Neuronal stem cell (in vitro differentiated cells): ENCODE results near the gene RAB11FIP5. TPM values are rescaled to one million over a fixed set of nuclear protein-coding genes. Genes with fewer than 3 reads are reported as not detected.
A peak's percentile ranks its signal among the peaks of the same experiment; 100 is the strongest.

Experiments used
- DNase-seq: peaks from one replicate; pipeline ENCODE4 v3.0.0-alpha.2; 2013; ENCODE audit warnings: low spot score
- H2AFZ ChIP-seq: one replicate; pipeline ENCODE4 v1.6.1; 2013; ENCODE audit warnings: mild to moderate bottlenecking, low read length, inconsistent platforms
- H2AK5ac ChIP-seq: 2 replicates; pipeline ENCODE4 v1.6.1; 2013; ENCODE audit warnings: low read depth, mild to moderate bottlenecking, inconsistent platforms, low read length, moderate library complexity, mixed read lengths
- H2BK120ac ChIP-seq: 2 replicates; pipeline ENCODE4 v1.6.1; 2013; ENCODE audit warnings: low read depth, mild to moderate bottlenecking, inconsistent platforms, low read length, moderate library complexity, mixed read lengths
- H2BK12ac ChIP-seq: one replicate; pipeline ENCODE4 v1.6.1; 2013; ENCODE audit warnings: low read length, inconsistent platforms
- H2BK15ac ChIP-seq: 2 replicates; pipeline ENCODE4 v1.6.1; 2013; ENCODE audit warnings: mild to moderate bottlenecking, low read length, inconsistent platforms, mixed read lengths
- H2BK5ac ChIP-seq: one replicate; pipeline ENCODE4 v1.6.1; 2013; ENCODE audit warnings: inconsistent platforms, mild to moderate bottlenecking, low read length, moderate library complexity
- H3K14ac ChIP-seq: one replicate; pipeline ENCODE4 v1.6.1; 2013; ENCODE audit warnings: low read length, inconsistent platforms
- H3K18ac ChIP-seq: 2 replicates; pipeline ENCODE4 v1.6.1; 2013; ENCODE audit warnings: low read length, inconsistent platforms
- H3K23ac ChIP-seq: 2 replicates; pipeline ENCODE4 v1.6.1; 2013; ENCODE audit warnings: low read depth, mild to moderate bottlenecking, mixed read lengths, low read length, inconsistent platforms; ENCODE audit not compliant: poor library complexity
- H3K27ac ChIP-seq: replicated peaks from 3 replicates; pipeline ENCODE4 v1.5.1; 2013; ENCODE audit warnings: low read length, inconsistent platforms
- H3K27me3 ChIP-seq, 3 experiments: 2 replicates each; pipeline ENCODE4 v1.6.1; 2013; ENCODE audit warnings: low read length in 3 of 3, mild to moderate bottlenecking in 2 of 3, inconsistent platforms in 1 of 3, low read depth in 1 of 3, mixed read lengths in 1 of 3, moderate library complexity in 1 of 3; ENCODE audit not compliant: control insufficient read depth in 3 of 3, insufficient read depth in 3 of 3
- H3K36me3 ChIP-seq, 2 donors: replicated peaks in 1 of 2; 2 replicates each; pipeline ENCODE4 v1.6.1; 2013; ENCODE audit warnings: low read length in 2 of 2; ENCODE audit not compliant: control insufficient read depth in 2 of 2, insufficient read depth in 2 of 2
- H3K4ac ChIP-seq: 2 replicates; pipeline ENCODE4 v1.6.1; 2013; ENCODE audit warnings: inconsistent platforms, mild to moderate bottlenecking, low read length, moderate library complexity
- H3K4me1 ChIP-seq, 2 donors: 1 replicate in 1 of 2; 2 replicates in 1 of 2; pipeline ENCODE4 v1.6.1; 2013; ENCODE audit warnings: low read length in 2 of 2, low read depth in 1 of 2; ENCODE audit not compliant: control insufficient read depth in 2 of 2, insufficient read depth in 1 of 2
- H3K4me2 ChIP-seq: one replicate; pipeline ENCODE4 v1.6.1; 2013; ENCODE audit warnings: mild to moderate bottlenecking, low read length, inconsistent platforms; ENCODE audit not compliant: insufficient read depth, poor library complexity, severe bottlenecking
- H3K4me3 ChIP-seq, 2 donors: 2 replicates each; pipeline ENCODE4 v1.5.1; 2013; ENCODE audit warnings: low read length in 2 of 2, mild to moderate bottlenecking in 2 of 2, inconsistent platforms in 1 of 2, moderate library complexity in 1 of 2
- H3K79me1 ChIP-seq: one replicate; pipeline ENCODE4 v1.6.1; 2013; ENCODE audit warnings: low read depth, mild to moderate bottlenecking, inconsistent platforms, low read length, moderate library complexity
- H3K9ac ChIP-seq: one replicate; pipeline ENCODE4 v1.6.1; 2013; ENCODE audit warnings: mild to moderate bottlenecking, low read depth, low read length, inconsistent platforms; ENCODE audit not compliant: poor library complexity
- H3K9me3 ChIP-seq, 2 donors: replicated peaks in 1 of 2; 2 replicates each; pipeline versions ENCODE3 to v1.6.1; 2013; ENCODE audit warnings: low read length in 2 of 2, mild to moderate bottlenecking in 2 of 2, inconsistent platforms in 1 of 2, low read depth in 1 of 2, mixed read lengths in 1 of 2, moderate library complexity in 1 of 2; ENCODE audit not compliant: control insufficient read depth in 2 of 2, insufficient read depth in 1 of 2
- H4K8ac ChIP-seq: one replicate; pipeline ENCODE4 v1.6.1; 2013; ENCODE audit warnings: low read depth, mild to moderate bottlenecking, inconsistent platforms, low read length, moderate library complexity
- H4K91ac ChIP-seq: one replicate; pipeline ENCODE4 v1.6.1; 2013; ENCODE audit warnings: low read length, low read depth, mild to moderate bottlenecking, inconsistent platforms; ENCODE audit not compliant: poor library complexity
- WGBS, 2 donors: extraction: QIAGEN DNeasy Blood & Tissue Kit; methylation state at CpG; one replicate each; pipeline ENCODE4 v1.1.7; 2013; ENCODE audit warnings: missing lambda C conversion rate in 2 of 2, mixed read lengths in 1 of 2; ENCODE audit not compliant: insufficient read length in 2 of 2, insufficient replicate concordance in 1 of 2; ENCODE audit errors: extremely low coverage in 2 of 2; 5-methylcytosine and 5-hydroxymethylcytosine counted together
- polyA plus RNA-seq, 2 experiments: library from polyadenylated mRNA; stranded (reverse); fragments of 200-250 nt; gene quantifications; one replicate each; pipeline ENCODE4 v1.2.3, GENCODE V29; 2013

RAB11FIP5 gene, protein sequence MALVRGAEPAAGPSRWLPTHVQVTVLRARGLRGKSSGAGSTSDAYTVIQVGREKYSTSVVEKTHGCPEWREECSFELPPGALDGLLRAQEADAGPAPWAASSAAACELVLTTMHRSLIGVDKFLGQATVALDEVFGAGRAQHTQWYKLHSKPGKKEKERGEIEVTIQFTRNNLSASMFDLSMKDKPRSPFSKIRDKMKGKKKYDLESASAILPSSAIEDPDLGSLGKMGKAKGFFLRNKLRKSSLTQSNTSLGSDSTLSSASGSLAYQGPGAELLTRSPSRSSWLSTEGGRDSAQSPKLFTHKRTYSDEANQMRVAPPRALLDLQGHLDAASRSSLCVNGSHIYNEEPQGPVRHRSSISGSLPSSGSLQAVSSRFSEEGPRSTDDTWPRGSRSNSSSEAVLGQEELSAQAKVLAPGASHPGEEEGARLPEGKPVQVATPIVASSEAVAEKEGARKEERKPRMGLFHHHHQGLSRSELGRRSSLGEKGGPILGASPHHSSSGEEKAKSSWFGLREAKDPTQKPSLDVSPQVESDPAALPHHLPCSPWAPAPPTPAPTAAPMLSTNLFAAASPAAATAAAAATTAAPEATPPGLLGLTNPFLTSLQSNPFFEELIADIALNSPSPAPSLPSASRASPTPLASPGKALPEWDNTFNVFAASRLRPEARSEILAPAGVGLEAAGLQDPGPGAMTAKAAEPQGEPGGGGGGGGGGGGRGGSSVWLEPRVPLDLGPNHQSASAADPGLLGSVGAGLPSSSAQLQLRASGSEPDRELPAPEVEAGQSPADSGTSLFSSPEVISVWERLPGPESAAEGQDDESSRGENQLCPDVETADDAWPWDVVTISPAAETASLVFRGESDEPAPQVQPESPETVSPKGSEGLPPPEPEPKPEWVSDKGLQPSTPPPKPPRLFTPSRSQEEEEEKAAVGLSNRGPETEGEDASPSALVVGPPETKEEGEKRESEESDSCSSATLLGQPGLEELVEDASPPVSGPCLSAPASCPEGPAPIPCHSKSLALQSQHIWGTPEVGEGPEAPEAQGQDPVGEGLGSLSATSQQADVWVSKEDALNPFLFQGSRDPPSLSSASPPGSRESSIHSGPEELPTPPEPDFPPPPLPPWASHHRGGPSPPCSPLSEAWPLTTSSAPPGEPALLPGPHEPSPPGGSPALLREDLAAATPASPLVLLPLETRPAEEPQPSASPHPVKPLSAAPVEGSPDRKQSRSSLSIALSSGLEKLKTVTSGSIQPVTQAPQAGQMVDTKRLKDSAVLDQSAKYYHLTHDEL (N-terminal part only)
- 8.1 TPM for polyA plus RNA-seq (2013, experiment 1 of 2)
- 7.9 TPM for polyA plus RNA-seq (2013, experiment 2 of 2)

GRCh38 chr2:73112913-73113854, at the start of gene RAB11FIP5:
RAB11FIP5 (minus strand) TSS chr2:73112948; CDS start chr2:73112777, 171 bp downstream.
- H4K8ac ChIP-seq = no peak within 1 kb of the TSS
- H3K4me2 ChIP-seq = peak within 1 kb of the TSS; percentile 98
- peak within 1 kb of the TSS; percentile 89 for H3K23ac ChIP-seq
- H3K4me1 ChIP-seq = peaks cover 11 to 13% of the 10 kb centered on the region in 2 donors
- H2AK5ac ChIP-seq = peak within 1 kb of the TSS; percentile 70
- no peaks in the 10 kb centered on the region for H3K36me3 ChIP-seq
- H3K9me3 ChIP-seq = peaks cover 3 to 15% of the 10 kb centered on the region in 2 donors
- H3K27ac ChIP-seq = no peak within 1 kb of the TSS
- peak within 1 kb of the TSS; percentile 97 for H3K18ac ChIP-seq
- H2BK15ac ChIP-seq = peak within 1 kb of the TSS; percentile 68
- no peak within 1 kb of the TSS for H4K91ac ChIP-seq
- peak within 1 kb of the TSS; percentile 96 for H3K9ac ChIP-seq
- H3K4ac ChIP-seq = peak within 1 kb of the TSS; percentile 45
- H3K27me3 ChIP-seq = peaks cover 0 to 69% (median 20%) of the 10 kb centered on the region in 3 experiments
- peak within 1 kb of the TSS; percentile 59 to 89 for H3K4me3 ChIP-seq
- H2BK5ac ChIP-seq = peak within 1 kb of the TSS; percentile 79
- H2BK120ac ChIP-seq = no peak within 1 kb of the TSS
- H2BK12ac ChIP-seq = peak within 1 kb of the TSS; percentile 51
- H2AFZ ChIP-seq = peak within 1 kb of the TSS; percentile 99
- peak within 1 kb of the TSS; percentile 48 for H3K14ac ChIP-seq
- peak; percentile 80 for DNase-seq
- no peaks in the 10 kb centered on the region for H3K79me1 ChIP-seq
- no CpG with 5 or more reads among the region's 93 CpGs for WGBS, 2 donors

- H3K27me3 ChIP-seq = peaks cover 0 to 23% (median 5%) of the 10 kb centered on the region in 3 experiments
- peak overlapping the region; percentile 68 for H2AK5ac ChIP-seq
- no peak overlapping the region for H3K27ac ChIP-seq
- no peak overlapping the region for H2BK120ac ChIP-seq
- peak overlapping the region; percentile 52 for H3K18ac ChIP-seq
- peak overlapping the region; percentile 40 for H3K4me2 ChIP-seq
- H3K23ac ChIP-seq = no peak overlapping the region
- H3K14ac ChIP-seq = no peak overlapping the region
- no peaks in the 10 kb centered on the region for H3K9me3 ChIP-seq
- H2BK15ac ChIP-seq = no peak overlapping the region
- peak overlapping the region; percentile 50 for H3K9ac ChIP-seq
- peaks cover 0 to 5% of the 10 kb centered on the region in 2 donors for H3K4me1 ChIP-seq
- peak overlapping the region; percentile 62 for H2AFZ ChIP-seq
- no peak overlapping the region for H2BK5ac ChIP-seq
- no peak overlapping the region for H3K4me3 ChIP-seq
- no peaks in the 10 kb centered on the region for H3K36me3 ChIP-seq
- H3K79me1 ChIP-seq = no peaks in the 10 kb centered on the region
- no CpG with 5 or more reads among the region's 24 CpGs for WGBS, 2 donors
- H3K4ac ChIP-seq = no peak overlapping the region
- no peak overlapping the region for H4K91ac ChIP-seq
- no peak overlapping the region for H4K8ac ChIP-seq
- H2BK12ac ChIP-seq = no peak overlapping the region
- peak; percentile 57 for DNase-seq
These were observed 43.9 kb upstream of the RAB11FIP5 start for GRCh38 chr2:73156539-73157124.

- Histone ChIP-seq H3K4me3 (no peak overlapping the region), H3K9me3 (no peaks in the 10 kb centered on the region), H3K9ac (no peak overlapping the region), H3K27me3 (peaks cover 0 to 24% (median 0%) of the 10 kb centered on the region in 3 experiments), H3K4ac (no peak overlapping the region), H3K27ac (no peak overlapping the region), H3K79me1 (no peaks in the 10 kb centered on the region), H4K91ac (no peak overlapping the region), H2AFZ (no peak overlapping the region), H2BK5ac (no peak overlapping the region), H3K36me3 (no peaks in the 10 kb centered on the region), H4K8ac (no peak overlapping the region), H2BK15ac (no peak overlapping the region), H2BK120ac (no peak overlapping the region), H3K4me1 (no peaks in the 10 kb centered on the region), H2AK5ac (no peak overlapping the region), H2BK12ac (no peak overlapping the region), H3K14ac (no peak overlapping the region), H3K4me2 (no peak overlapping the region), H3K18ac (no peak overlapping the region), H3K23ac (no peak overlapping the region)
- no CpG with 5 or more reads among the region's 2 CpGs for WGBS, 2 donors
- no peak for DNase-seq
These were observed 30.2 kb upstream of the RAB11FIP5 start for GRCh38 chr2:73142937-73143336.
